Smooth muscle cell (in vitro differentiated cells): Measurements from ENCODE around the gene ZNF423. TPM values are rescaled to one million over a fixed set of nuclear protein-coding genes. Genes with fewer than 3 reads are reported as not detected.

ENCODE experiments used
- DNase-seq: peaks from one replicate; lab custom pipeline; 2025; ENCODE audit not compliant: unreplicated experiment; lab: John Stamatoyannopoulos, UW
- H2AFZ ChIP-seq: fragments of 200-600 bp; sonication (generic); 2 replicates; pipeline ENCODE4 v1.6.0; 2016; ENCODE audit warnings: antibody characterized with exemption, low read depth, mild to moderate bottlenecking
- H3F3A ChIP-seq: fragments of 200-600 bp; sonication (generic); 2 replicates; pipeline ENCODE4 v1.6.0; 2017; ENCODE audit warnings: antibody characterized with exemption, low read depth
- H3K27ac ChIP-seq: fragments of 200-600 bp; sonication (generic); 2 replicates; pipeline ENCODE4 v1.5.1; 2016; ENCODE audit warnings: low read depth, mild to moderate bottlenecking
- H3K27me3 ChIP-seq: fragments of 200-600 bp; sonication (generic); 2 replicates; pipeline ENCODE4 v1.6.1; 2016; ENCODE audit warnings: low read depth, mild to moderate bottlenecking
- H3K36me3 ChIP-seq: fragments of 200-600 bp; sonication (generic); 2 replicates; pipeline ENCODE4 v1.5.1; 2016; ENCODE audit warnings: low read depth
- H3K4me1 ChIP-seq: fragments of 200-600 bp; sonication (generic); 2 replicates; pipeline ENCODE4 v1.5.1; 2016; ENCODE audit warnings: low read depth
- H3K4me2 ChIP-seq: fragments of 200-600 bp; sonication (generic); 2 replicates; pipeline ENCODE4 v1.6.0; 2016; ENCODE audit warnings: mild to moderate bottlenecking
- H3K4me3 ChIP-seq: fragments of 200-600 bp; sonication (generic); 2 replicates; pipeline ENCODE4 v1.5.1; 2016; ENCODE audit warnings: mild to moderate bottlenecking
- H3K79me2 ChIP-seq: fragments of 200-600 bp; sonication (generic); 2 replicates; pipeline ENCODE4 v1.6.0; 2016; ENCODE audit warnings: low read depth, mild to moderate bottlenecking
- H3K9ac ChIP-seq: fragments of 200-600 bp; sonication (generic); 2 replicates; pipeline ENCODE4 v1.6.0; 2016; ENCODE audit warnings: low read depth
- H3K9me3 ChIP-seq: fragments of 200-600 bp; sonication (generic); replicated peaks from 2 replicates; pipeline ENCODE4 v1.5.1; 2016; ENCODE audit warnings: low read depth
- H4K20me1 ChIP-seq: fragments of 200-600 bp; sonication (generic); 2 replicates; pipeline ENCODE4 v1.6.0; 2016; ENCODE audit warnings: low read depth
- CTCF ChIP-seq: fragments of 200-600 bp; sonication (generic); IDR thresholded peaks from 2 replicates; pipeline ENCODE4 v1.5.1; 2017; ENCODE audit warnings: borderline replicate concordance, mild to moderate bottlenecking, antibody characterized with exemption; ENCODE audit not compliant: insufficient read depth, poor library complexity, severe bottlenecking
- WGBS: methylation state at CpG from one replicate; pipeline ENCODE4 v1.1.7; 2016; ENCODE audit warnings: low lambda C conversion rate; 5-methylcytosine and 5-hydroxymethylcytosine counted together
- polyA plus RNA-seq: library from polyadenylated mRNA; unstranded; fragments of >200 nt; fragmentation: Nextera tagmentation; extraction: Ambion mirVana; gene quantifications from 2 replicates; pipeline ENCODE4 v1.2.1, GENCODE V29; 2016
- total RNA-seq: library from RNA; depleted of rRNA; stranded (reverse); fragments of >200 nt; gene quantifications from 2 replicates; pipeline ENCODE4 v1.2.3, GENCODE V29; 2014

Gene ZNF423
- total and polyA plus RNA-seq, 2 experiments from 2014 or later, result 6.9 to 7.0 TPM

- H3K4me2 ChIP-seq, result no peak overlapping the region
- WGBS, result 90% methylated on average over 15 of the region's 15 CpGs
- H2AFZ ChIP-seq, result no peak overlapping the region
- peaks cover 6% of the 10 kb centered on the region for H3K4me1 ChIP-seq
- H4K20me1 ChIP-seq, result peaks cover 5% of the 10 kb centered on the region
- no peak for TF ChIP-seq CTCF
- H3K27me3 ChIP-seq, result no peaks in the 10 kb centered on the region
- no peak overlapping the region for H3K4me3 ChIP-seq
- H3K36me3 ChIP-seq, result no peaks in the 10 kb centered on the region
- DNase-seq, result no peak
- no peaks in the 10 kb centered on the region for H3K79me2 ChIP-seq
- no peaks in the 10 kb centered on the region for H3F3A ChIP-seq
- no peak overlapping the region for H3K9ac ChIP-seq
- no peak overlapping the region for H3K27ac ChIP-seq
- no peaks in the 10 kb centered on the region for H3K9me3 ChIP-seq
These were observed 266.3 kb downstream of the ZNF423 start for GRCh38 chr16:49589544-49590031.

- Histone ChIP-seq H3K4me1 (peaks cover 6% of the 10 kb centered on the region), H3K79me2 (no peaks in the 10 kb centered on the region), H3K27ac (no peak overlapping the region), H3F3A (no peaks in the 10 kb centered on the region), H3K27me3 (no peaks in the 10 kb centered on the region), H3K4me3 (no peak overlapping the region), H3K36me3 (no peaks in the 10 kb centered on the region), H3K9me3 (no peaks in the 10 kb centered on the region), H4K20me1 (peaks cover 5% of the 10 kb centered on the region), H3K4me2 (no peak overlapping the region), H3K9ac (no peak overlapping the region), H2AFZ (no peak overlapping the region)
- TF ChIP-seq CTCF, result no peak
- no peak for DNase-seq
- 93% methylated on average over 5 of the region's 5 CpGs for WGBS
These were observed 267.1 kb downstream of the ZNF423 start for GRCh38 chr16:49588729-49589384.

GRCh38 chr16:49588026-49588425 lies 267.9 kb downstream of the ZNF423 start:
- TF ChIP-seq CTCF, result no peak
- no peaks in the 10 kb centered on the region for H3K36me3 ChIP-seq
- H3K79me2 ChIP-seq, result no peaks in the 10 kb centered on the region
- H3K9ac ChIP-seq, result no peak overlapping the region
- no peak overlapping the region for H3K27ac ChIP-seq
- H3F3A ChIP-seq, result no peaks in the 10 kb centered on the region
- peaks cover 6% of the 10 kb centered on the region for H3K4me1 ChIP-seq
- 96% methylated on average over 3 of the region's 3 CpGs for WGBS
- no peaks in the 10 kb centered on the region for H3K9me3 ChIP-seq
- DNase-seq, result no peak
- no peak overlapping the region for H3K4me3 ChIP-seq
- no peak overlapping the region for H2AFZ ChIP-seq
- H4K20me1 ChIP-seq, result peaks cover 5% of the 10 kb centered on the region
- H3K27me3 ChIP-seq, result no peaks in the 10 kb centered on the region
- H3K4me2 ChIP-seq, result no peak overlapping the region

GRCh38 chr16:49587511-49587910 lies 268.4 kb downstream of the ZNF423 start:
- TF ChIP-seq CTCF, result no peak
- no peak for DNase-seq
- no peak overlapping the region for H3K27ac ChIP-seq
- H4K20me1 ChIP-seq, result peaks cover 2% of the 10 kb centered on the region
- no peak overlapping the region for H3K4me3 ChIP-seq
- H3K9ac ChIP-seq, result no peak overlapping the region
- H3K4me1 ChIP-seq, result peaks cover 6% of the 10 kb centered on the region
- H3K9me3 ChIP-seq, result no peaks in the 10 kb centered on the region
- H3K4me2 ChIP-seq, result no peak overlapping the region
- no peaks in the 10 kb centered on the region for H3K27me3 ChIP-seq
- H3F3A ChIP-seq, result no peaks in the 10 kb centered on the region
- 68% methylated on average over 1 of the region's 1 CpG for WGBS
- no peaks in the 10 kb centered on the region for H3K36me3 ChIP-seq
- no peaks in the 10 kb centered on the region for H3K79me2 ChIP-seq
- H2AFZ ChIP-seq, result no peak overlapping the region
